ENCODE results near the gene POLH.
"Not testable (repeated sequence)": the region's sequence is repeated elsewhere in the genome, so short reads cannot be mapped to it uniquely, and the experiment has no call there.

Gene POLH

GRCh38 chr6:43608310-43608763 is 32.4 kb downstream of the POLH start:
- peak; percentile 45 to 55 for DNase-seq

- DNase-seq = no peak
These were observed 32.8 kb downstream of the POLH start for GRCh38 chr6:43608807-43609206.

- no peak for DNase-seq
These were observed 33.4 kb downstream of the POLH start for GRCh38 chr6:43609402-43609801.

- no peak for DNase-seq
These were observed 34.4 kb downstream of the POLH start for GRCh38 chr6:43610431-43610830.

GRCh38 chr6:43613721-43614395 is 37.9 kb downstream of the POLH start:
- no peak for DNase-seq

GRCh38 chr6:43614396-43614730 is 38.4 kb downstream of the POLH start:
- DNase-seq = no peak

- no peak for DNase-seq
These were observed 40.9 kb downstream of the POLH start for GRCh38 chr6:43616725-43617472.

- DNase-seq = no peak
These were observed 45.3 kb downstream of the POLH start for GRCh38 chr6:43621078-43621835.

GRCh38 chr6:43621836-43622180 is 45.8 kb downstream of the POLH start:
- DNase-seq = no peak

- DNase-seq = no peak
These were observed 46.6 kb downstream of the POLH start for GRCh38 chr6:43622541-43622940.

- DNase-seq = no peak
These were observed 48.1 kb downstream of the POLH start for GRCh38 chr6:43623880-43624785.

- no peak for DNase-seq
These were observed 48.9 kb downstream of the POLH start for GRCh38 chr6:43624786-43625288.

GRCh38 chr6:43625393-43625992 is 49.5 kb downstream of the POLH start:
- DNase-seq = no peak

- DNase-seq = no peak
These were observed 51.2 kb downstream of the POLH start for GRCh38 chr6:43627008-43627825.

GRCh38 chr6:43628393-43629103 is 52.6 kb downstream of the POLH start:
- DNase-seq = peak; percentile 35 to 39

- DNase-seq = peak; percentile 94
These were observed 53.1 kb downstream of the POLH start, which contains the start of gene GTPBP2 for GRCh38 chr6:43629104-43629504. GTPBP2 (minus strand) TSS chr6:43629264; CDS start chr6:43629162, 102 bp downstream.

GRCh38 chr6:43629505-43630300 is 53.7 kb downstream of the POLH start:
- peak; percentile 76 to 77 for DNase-seq

- no peak for DNase-seq
These were observed 55.1 kb downstream of the POLH start for GRCh38 chr6:43630980-43631619.

- not testable (repeated sequence) for DNase-seq
These were observed 57.0 kb downstream of the POLH start for GRCh38 chr6:43633002-43633401.
